ENCODE measurements around the gene MRPL11.

GRCh38 chr11:66411323-66411722 is 27.3 kb downstream of the MRPL11 start:
- TF ChIP-seq, protein P1, sequence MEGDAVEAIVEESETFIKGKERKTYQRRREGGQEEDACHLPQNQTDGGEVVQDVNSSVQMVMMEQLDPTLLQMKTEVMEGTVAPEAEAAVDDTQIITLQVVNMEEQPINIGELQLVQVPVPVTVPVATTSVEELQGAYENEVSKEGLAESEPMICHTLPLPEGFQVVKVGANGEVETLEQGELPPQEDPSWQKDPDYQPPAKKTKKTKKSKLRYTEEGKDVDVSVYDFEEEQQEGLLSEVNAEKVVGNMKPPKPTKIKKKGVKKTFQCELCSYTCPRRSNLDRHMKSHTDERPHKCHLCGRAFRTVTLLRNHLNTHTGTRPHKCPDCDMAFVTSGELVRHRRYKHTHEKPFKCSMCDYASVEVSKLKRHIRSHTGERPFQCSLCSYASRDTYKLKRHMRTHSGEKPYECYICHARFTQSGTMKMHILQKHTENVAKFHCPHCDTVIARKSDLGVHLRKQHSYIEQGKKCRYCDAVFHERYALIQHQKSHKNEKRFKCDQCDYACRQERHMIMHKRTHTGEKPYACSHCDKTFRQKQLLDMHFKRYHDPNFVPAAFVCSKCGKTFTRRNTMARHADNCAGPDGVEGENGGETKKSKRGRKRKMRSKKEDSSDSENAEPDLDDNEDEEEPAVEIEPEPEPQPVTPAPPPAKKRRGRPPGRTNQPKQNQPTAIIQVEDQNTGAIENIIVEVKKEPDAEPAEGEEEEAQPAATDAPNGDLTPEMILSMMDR (IDR thresholded peaks at IDR 0.05): no peak
- TF ChIP-seq EZH2 (IDR thresholded peaks at IDR 0.05; ENCODE audit: borderline replicate concordance, insufficient read depth, low read depth, low read length, poor library complexity, severe bottlenecking): no peak
